ENCODE measurements around the gene DSTN. TPM values are rescaled to one million over a fixed set of nuclear protein-coding genes. Genes with fewer than 3 reads are reported as not detected.
A peak's percentile ranks its signal among the peaks of the same experiment; 100 is the strongest.

The DSTN gene
- total RNA-seq, 1 experiment from 2014 or later: 412 TPM

DNA sequence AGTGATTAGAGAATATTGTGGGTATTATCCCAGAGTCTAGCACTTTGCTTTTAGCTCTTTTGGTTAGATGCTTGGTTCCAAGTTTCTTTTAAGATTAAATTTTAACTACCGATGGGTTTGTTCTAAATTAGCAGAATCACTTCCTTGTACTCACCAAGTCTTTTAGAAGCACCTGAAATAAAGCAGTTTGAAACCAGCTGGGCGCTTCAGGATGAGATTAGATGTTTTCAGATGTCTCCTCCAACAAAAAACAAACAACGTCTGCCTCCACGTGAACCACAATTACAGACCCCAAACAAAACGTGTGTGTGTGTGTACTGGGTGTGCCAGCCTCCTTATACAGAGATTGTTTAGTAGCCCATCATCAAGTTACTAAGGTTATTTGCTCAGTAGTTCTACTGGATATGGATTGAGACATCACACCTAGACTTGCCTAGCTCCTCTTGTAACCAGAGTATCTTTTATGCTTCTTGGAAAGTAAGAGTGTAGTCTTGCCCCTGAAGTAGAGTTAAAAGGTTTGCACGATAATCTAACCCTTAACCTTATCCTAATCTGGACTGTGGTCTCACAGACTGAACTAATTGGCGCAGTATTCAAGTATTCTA lies 2.3 kb downstream of the DSTN start:
- POLR2A ChIA-PET: interaction anchor here (3.5 kb wide), 1 partner anchor 14 kb away, joined by 36 read pairs; no protein-coding TSS in a partner anchor
- H3K27me3 ChIP-seq (ENCODE audit: control insufficient read depth, insufficient read depth, low read length): no peaks in the 10 kb centered on the region
- H3K4me1 ChIP-seq (ENCODE audit: control insufficient read depth, insufficient read depth, low read length): peaks cover 61% of the 10 kb centered on the region
- ATAC-seq: no peak
- H3K9me3 ChIP-seq (ENCODE audit: control insufficient read depth, insufficient read depth, low read depth, low read length): no peaks in the 10 kb centered on the region
- CTCF ChIA-PET: no interaction called here
- peak overlapping the region; percentile 88 to 95 for H3K4me3 ChIP-seq (ENCODE audit: low read depth in 2 of 2, low read length in 2 of 2)
- BruUV-seq (replicated peaks): TSS peak; percentile 56
- TF ChIP-seq, protein P1, sequence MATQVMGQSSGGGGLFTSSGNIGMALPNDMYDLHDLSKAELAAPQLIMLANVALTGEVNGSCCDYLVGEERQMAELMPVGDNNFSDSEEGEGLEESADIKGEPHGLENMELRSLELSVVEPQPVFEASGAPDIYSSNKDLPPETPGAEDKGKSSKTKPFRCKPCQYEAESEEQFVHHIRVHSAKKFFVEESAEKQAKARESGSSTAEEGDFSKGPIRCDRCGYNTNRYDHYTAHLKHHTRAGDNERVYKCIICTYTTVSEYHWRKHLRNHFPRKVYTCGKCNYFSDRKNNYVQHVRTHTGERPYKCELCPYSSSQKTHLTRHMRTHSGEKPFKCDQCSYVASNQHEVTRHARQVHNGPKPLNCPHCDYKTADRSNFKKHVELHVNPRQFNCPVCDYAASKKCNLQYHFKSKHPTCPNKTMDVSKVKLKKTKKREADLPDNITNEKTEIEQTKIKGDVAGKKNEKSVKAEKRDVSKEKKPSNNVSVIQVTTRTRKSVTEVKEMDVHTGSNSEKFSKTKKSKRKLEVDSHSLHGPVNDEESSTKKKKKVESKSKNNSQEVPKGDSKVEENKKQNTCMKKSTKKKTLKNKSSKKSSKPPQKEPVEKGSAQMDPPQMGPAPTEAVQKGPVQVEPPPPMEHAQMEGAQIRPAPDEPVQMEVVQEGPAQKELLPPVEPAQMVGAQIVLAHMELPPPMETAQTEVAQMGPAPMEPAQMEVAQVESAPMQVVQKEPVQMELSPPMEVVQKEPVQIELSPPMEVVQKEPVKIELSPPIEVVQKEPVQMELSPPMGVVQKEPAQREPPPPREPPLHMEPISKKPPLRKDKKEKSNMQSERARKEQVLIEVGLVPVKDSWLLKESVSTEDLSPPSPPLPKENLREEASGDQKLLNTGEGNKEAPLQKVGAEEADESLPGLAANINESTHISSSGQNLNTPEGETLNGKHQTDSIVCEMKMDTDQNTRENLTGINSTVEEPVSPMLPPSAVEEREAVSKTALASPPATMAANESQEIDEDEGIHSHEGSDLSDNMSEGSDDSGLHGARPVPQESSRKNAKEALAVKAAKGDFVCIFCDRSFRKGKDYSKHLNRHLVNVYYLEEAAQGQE (IDR thresholded peaks at IDR 0.05; ENCODE audit: insufficient read depth in 1 of 2, low read depth in 2 of 2, low read length in 1 of 2): no peak
- TF ChIP-seq, protein P2, sequence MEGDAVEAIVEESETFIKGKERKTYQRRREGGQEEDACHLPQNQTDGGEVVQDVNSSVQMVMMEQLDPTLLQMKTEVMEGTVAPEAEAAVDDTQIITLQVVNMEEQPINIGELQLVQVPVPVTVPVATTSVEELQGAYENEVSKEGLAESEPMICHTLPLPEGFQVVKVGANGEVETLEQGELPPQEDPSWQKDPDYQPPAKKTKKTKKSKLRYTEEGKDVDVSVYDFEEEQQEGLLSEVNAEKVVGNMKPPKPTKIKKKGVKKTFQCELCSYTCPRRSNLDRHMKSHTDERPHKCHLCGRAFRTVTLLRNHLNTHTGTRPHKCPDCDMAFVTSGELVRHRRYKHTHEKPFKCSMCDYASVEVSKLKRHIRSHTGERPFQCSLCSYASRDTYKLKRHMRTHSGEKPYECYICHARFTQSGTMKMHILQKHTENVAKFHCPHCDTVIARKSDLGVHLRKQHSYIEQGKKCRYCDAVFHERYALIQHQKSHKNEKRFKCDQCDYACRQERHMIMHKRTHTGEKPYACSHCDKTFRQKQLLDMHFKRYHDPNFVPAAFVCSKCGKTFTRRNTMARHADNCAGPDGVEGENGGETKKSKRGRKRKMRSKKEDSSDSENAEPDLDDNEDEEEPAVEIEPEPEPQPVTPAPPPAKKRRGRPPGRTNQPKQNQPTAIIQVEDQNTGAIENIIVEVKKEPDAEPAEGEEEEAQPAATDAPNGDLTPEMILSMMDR (IDR thresholded peaks at IDR 0.05): no peak
- no peak for TF ChIP-seq POLR2AphosphoS5 (IDR thresholded peaks at IDR 0.05; ENCODE audit: low read depth, low read length)
- no peak for TF ChIP-seq TCF7L2 (IDR thresholded peaks at IDR 0.05; ENCODE audit: low read depth, low read length)
- no peak for TF ChIP-seq SIN3A (IDR thresholded peaks at IDR 0.05; ENCODE audit: borderline replicate concordance, insufficient read depth, low read depth, low read length)
- H3K27ac ChIP-seq (ENCODE audit: low read length): peak overlapping the region; percentile 92
- DNase-seq (ENCODE audit: low read depth, low spot score): no peak
- peaks cover 2% of the 10 kb centered on the region for H3K36me3 ChIP-seq (ENCODE audit: control insufficient read depth, insufficient read depth, low read length)
- intact Hi-C loops (cut with micrococcal nuclease; ENCODE audit: unreplicated experiment): no loop called here
- in situ Hi-C loops (cut with HindIII; ENCODE audit: low pct_unique_long_range_greater_than_20kb, low sequenced_read_pairs): no loop called here

DNA sequence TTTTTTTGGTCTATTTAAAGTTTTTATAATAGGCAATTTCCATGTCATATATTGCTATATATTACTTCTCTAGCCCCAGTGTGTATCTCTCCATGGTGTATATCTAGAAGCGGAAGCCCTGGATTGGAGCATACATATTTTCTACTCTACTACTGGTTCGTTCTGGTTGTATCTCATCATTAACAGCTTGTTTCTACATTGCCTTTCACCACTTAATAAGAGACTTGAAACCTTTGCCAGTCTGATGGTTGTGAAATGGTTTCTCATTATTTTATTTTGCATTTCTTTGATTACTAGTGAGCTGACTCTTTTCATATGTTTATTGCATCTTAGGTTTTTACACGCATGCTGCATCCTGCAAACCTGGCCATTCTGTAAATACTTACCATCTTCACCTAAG lies 3.6 kb downstream of the DSTN start:
- in situ Hi-C loops (cut with HindIII; ENCODE audit: low pct_unique_long_range_greater_than_20kb, low sequenced_read_pairs): no loop called here
- DNase-seq (ENCODE audit: low read depth, low spot score): no peak
- intact Hi-C loops (cut with micrococcal nuclease; ENCODE audit: unreplicated experiment): no loop called here
- Histone ChIP-seq H3K27ac (ENCODE audit: low read length) (peak overlapping the region; percentile 21), H3K4me1 (ENCODE audit: control insufficient read depth, insufficient read depth, low read length) (peaks cover 50% of the 10 kb centered on the region), H3K36me3 (ENCODE audit: control insufficient read depth, insufficient read depth, low read length) (peaks cover 2% of the 10 kb centered on the region), H3K9me3 (ENCODE audit: control insufficient read depth, insufficient read depth, low read depth, low read length) (no peaks in the 10 kb centered on the region), H3K27me3 (ENCODE audit: control insufficient read depth, insufficient read depth, low read length) (no peaks in the 10 kb centered on the region), H3K4me3 (ENCODE audit: low read depth in 2 of 2, low read length in 2 of 2) (peak overlapping the region in 1 of 2 experiments; percentile 88; a peak in 2 of 4 replicates)
- no TSS peak for BruUV-seq (replicated peaks)
- TF ChIP-seq SIN3A (IDR thresholded peaks at IDR 0.05; ENCODE audit: borderline replicate concordance, insufficient read depth, low read depth, low read length): no peak
- no peak for TF ChIP-seq POLR2AphosphoS5 (IDR thresholded peaks at IDR 0.05; ENCODE audit: low read depth, low read length)
- TF ChIP-seq, protein P1 (IDR thresholded peaks at IDR 0.05; ENCODE audit: insufficient read depth in 1 of 2, low read depth in 2 of 2, low read length in 1 of 2): no peak
- TF ChIP-seq TCF7L2 (IDR thresholded peaks at IDR 0.05; ENCODE audit: low read depth, low read length): no peak
- ChIA-PET POLR2A (interaction anchor here (0.6 to 0.8 kb wide), 2 partner anchors 27 to 485 kb away, joined by 4 to 6 read pairs; no protein-coding TSS in a partner anchor), CTCF (interaction anchor here (0.5 kb wide), 1 partner anchor 45 kb away, joined by 4 read pairs; no protein-coding TSS in a partner anchor)
- no peak for ATAC-seq

Data from Panc1 (cell line).